Caco-2 (cell line): ENCODE measurements around the gene LDLRAD4. TPM values are rescaled to one million over a fixed set of nuclear protein-coding genes. Genes with fewer than 3 reads are reported as not detected.

Experiments used
- BruUV-seq: library from RNA; stranded (reverse); fragments of 400-500 nt; replicated peaks from 2 replicates; lab custom pipeline; 2021; lab: Mats Ljungman, UMichigan
- CTCF ChIA-PET: fragments of 300-600 bp; sonication (Branson Sonifier 250); formaldehyde crosslinking; loops from one replicate; lab custom pipeline; 2022; ENCODE audit warnings: antibody characterized with exemption; lab: Charles Lee
- POLR2A ChIA-PET: fragments of 300-600 bp; sonication (Branson Sonifier 250); formaldehyde crosslinking; loops from one replicate; lab custom pipeline; 2022; ENCODE audit warnings: antibody characterized with exemption; lab: Charles Lee
- DNase-seq, 2 experiments: peaks; one replicate each; pipeline versions ENCODE4 v3.0.0 to v3.0.0-alpha.2; 2020 to 2022
- H3K27me3 ChIP-seq: replicated peaks from 2 replicates; pipeline ENCODE4 v1.6.0; 2011; ENCODE audit warnings: low read length; ENCODE audit not compliant: control insufficient read depth, insufficient read depth
- H3K36me3 ChIP-seq: 2 replicates; pipeline ENCODE4 v1.5.1; 2011; ENCODE audit warnings: low read length; ENCODE audit not compliant: control insufficient read depth, insufficient read depth
- H3K4me1 ChIP-seq: fragments of 250-450 bp; sonication (Bioruptor Pico); 2 replicates; pipeline ENCODE4 v1.5.1; 2020; ENCODE audit warnings: mild to moderate bottlenecking
- H3K4me3 ChIP-seq: 2 replicates; pipeline ENCODE4 v1.5.1; 2011; ENCODE audit warnings: low read depth, mild to moderate bottlenecking, control low read depth, low read length
- H3K9me3 ChIP-seq: fragments of 250-450 bp; sonication (Bioruptor Pico); 2 replicates; pipeline ENCODE4 v1.5.1; 2020; ENCODE audit warnings: mild to moderate bottlenecking, moderate library complexity
- H3K27ac Mint-ChIP-seq: one replicate; pipeline ENCODE4 v1.8.0; 2022; ENCODE audit warnings: mixed read lengths; ENCODE audit not compliant: unreplicated experiment
- H3K27me3 Mint-ChIP-seq: one replicate; pipeline ENCODE4 v1.8.0; 2022; ENCODE audit warnings: mixed read lengths; ENCODE audit not compliant: insufficient read depth, unreplicated experiment
- H3K36me3 Mint-ChIP-seq: one replicate; pipeline ENCODE4 v1.8.0; 2022; ENCODE audit warnings: mild to moderate bottlenecking, mixed read lengths; ENCODE audit not compliant: insufficient read depth, unreplicated experiment
- H3K4me1 Mint-ChIP-seq: one replicate; pipeline ENCODE4 v1.8.0; 2022; ENCODE audit warnings: low read depth, mixed read lengths; ENCODE audit not compliant: unreplicated experiment
- H3K4me3 Mint-ChIP-seq: one replicate; pipeline ENCODE4 v1.8.0; 2022; ENCODE audit warnings: mild to moderate bottlenecking, moderate library complexity, mixed read lengths; ENCODE audit not compliant: unreplicated experiment
- H3K9me3 Mint-ChIP-seq: one replicate; pipeline ENCODE4 v1.8.0; 2022; ENCODE audit warnings: mixed read lengths; ENCODE audit not compliant: unreplicated experiment
- CTCF ChIP-seq, 2 experiments: fragments of 200-600 bp in 1 of 2; IDR thresholded peaks; 1 replicate in 1 of 2; 2 replicates in 1 of 2; pipeline versions ENCODE4 v1.5.1 to v1.8.0; 2011 to 2022; ENCODE audit warnings: antibody characterized with exemption in 1 of 2, control low read depth in 1 of 2, inconsistent platforms in 1 of 2, low read depth in 1 of 2, low read length in 1 of 2, mild to moderate bottlenecking in 1 of 2, moderate library complexity in 1 of 2; ENCODE audit not compliant: insufficient read depth in 1 of 2, severe bottlenecking in 1 of 2, unreplicated experiment in 1 of 2
- intact Hi-C: fragments of 100-400 bp; cut with micrococcal nuclease; formaldehyde crosslinking; loops from one replicate; pipeline ENCODE4 v1.10.0; 2022; ENCODE audit not compliant: unreplicated experiment
- total RNA-seq: library from RNA; stranded (reverse); gene quantifications from 2 replicates; pipeline ENCODE4 v1.2.3, GENCODE V29; 2022

Gene LDLRAD4
- total RNA-seq, 1 experiment from 2014 or later: 1.2 TPM

GRCh38 chr18:13614641-13615288 is 396.2 kb downstream of the LDLRAD4 start:
- Histone ChIP-seq H3K9me3 (no peaks in the 10 kb centered on the region), H3K27me3 (no peaks in the 10 kb centered on the region), H3K4me3 (no peak overlapping the region), H3K36me3 (no peaks in the 10 kb centered on the region), H3K4me1 (no peaks in the 10 kb centered on the region)
- Mint-ChIP-seq H3K27me3 (peaks cover 10% of the 10 kb centered on the region), H3K36me3 (no peaks in the 10 kb centered on the region), H3K9me3 (no peaks in the 10 kb centered on the region), H3K4me3 (no peak overlapping the region), H3K27ac (no peak overlapping the region), H3K4me1 (no peaks in the 10 kb centered on the region)
- no peak for TF ChIP-seq CTCF (IDR thresholded peaks at IDR 0.05; ENCODE audit: insufficient read depth in 1 of 2, low read depth in 1 of 2, low read length in 1 of 2, severe bottlenecking in 1 of 2, unreplicated experiment in 1 of 2)
- CTCF ChIA-PET: no interaction called here
- no TSS peak for BruUV-seq
- no peak for DNase-seq
- intact Hi-C loops: no loop called here
- POLR2A ChIA-PET: no interaction called here

DNA sequence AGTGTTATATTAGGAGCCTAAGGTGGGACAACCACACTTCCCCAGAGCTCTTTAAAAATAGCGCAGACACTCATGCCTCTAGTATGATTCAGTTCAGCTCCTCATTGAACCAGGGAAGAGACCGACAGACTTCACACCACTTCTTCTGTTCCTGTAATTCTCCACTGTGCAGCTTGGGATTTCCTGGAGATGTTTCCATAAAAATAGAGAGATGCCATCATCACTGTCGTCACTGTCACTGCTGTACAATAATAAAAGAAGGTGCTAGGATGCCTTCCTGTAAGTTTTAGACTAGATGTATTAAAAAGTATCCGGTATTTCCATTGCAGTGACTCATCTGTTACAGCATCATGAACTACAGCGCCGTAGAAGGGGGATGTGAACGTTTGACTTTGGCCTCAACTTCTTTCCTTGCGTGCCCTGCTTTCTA is 396.9 kb downstream of the LDLRAD4 start:
- TF ChIP-seq CTCF (IDR thresholded peaks at IDR 0.05; ENCODE audit: insufficient read depth in 1 of 2, low read depth in 1 of 2, low read length in 1 of 2, severe bottlenecking in 1 of 2, unreplicated experiment in 1 of 2): no peak
- Histone ChIP-seq H3K27me3 (no peaks in the 10 kb centered on the region), H3K36me3 (no peaks in the 10 kb centered on the region), H3K9me3 (no peaks in the 10 kb centered on the region), H3K4me1 (no peaks in the 10 kb centered on the region), H3K4me3 (no peak overlapping the region)
- Mint-ChIP-seq H3K4me1 (no peaks in the 10 kb centered on the region), H3K9me3 (no peaks in the 10 kb centered on the region), H3K36me3 (no peaks in the 10 kb centered on the region), H3K27me3 (peaks cover 10% of the 10 kb centered on the region), H3K4me3 (no peak overlapping the region), H3K27ac (no peak overlapping the region)
- no peak for DNase-seq
- CTCF ChIA-PET: no interaction called here
- BruUV-seq: no TSS peak
- POLR2A ChIA-PET: no interaction called here
- intact Hi-C loops: no loop called here

DNA sequence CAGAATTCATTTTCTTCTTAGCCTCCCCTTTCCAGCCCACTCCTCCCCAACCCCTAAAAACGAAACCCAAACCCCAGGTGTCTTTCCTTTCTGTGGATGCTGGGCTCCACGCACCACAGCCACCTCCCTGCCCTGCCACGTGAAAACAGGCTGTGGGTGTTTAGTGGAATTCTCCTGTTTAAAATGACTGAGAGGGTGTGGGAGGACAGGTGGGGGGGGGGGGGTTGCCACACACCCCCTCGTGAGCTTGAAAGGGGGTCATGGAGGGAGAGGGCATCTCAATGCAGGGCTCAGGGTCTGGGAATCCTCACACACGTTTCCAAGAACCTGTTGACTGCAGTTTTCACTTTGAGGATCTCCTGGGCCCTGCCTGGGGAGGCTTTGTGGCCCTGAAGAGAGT is 397.5 kb downstream of the LDLRAD4 start:
- Mint-ChIP-seq H3K27ac (no peak overlapping the region), H3K36me3 (no peaks in the 10 kb centered on the region), H3K4me3 (no peak overlapping the region), H3K27me3 (peaks cover 10% of the 10 kb centered on the region), H3K9me3 (no peaks in the 10 kb centered on the region), H3K4me1 (no peaks in the 10 kb centered on the region)
- no peaks in the 10 kb centered on the region for H3K4me1 ChIP-seq
- ChIA-PET CTCF (no interaction called here), POLR2A (no interaction called here)
- H3K4me3 ChIP-seq: no peak overlapping the region
- no peak for TF ChIP-seq CTCF (IDR thresholded peaks at IDR 0.05; ENCODE audit: insufficient read depth in 1 of 2, low read depth in 1 of 2, low read length in 1 of 2, severe bottlenecking in 1 of 2, unreplicated experiment in 1 of 2)
- no peaks in the 10 kb centered on the region for H3K27me3 ChIP-seq
- BruUV-seq: no TSS peak
- H3K36me3 ChIP-seq: no peaks in the 10 kb centered on the region
- intact Hi-C loops: no loop called here
- H3K9me3 ChIP-seq: no peaks in the 10 kb centered on the region
- DNase-seq: no peak
